Fibroblast of skin of abdomen (primary cell): ENCODE data around the gene MAD1L1.
"Not testable (repeated sequence)": the region's sequence is repeated elsewhere in the genome, so short reads cannot be mapped to it uniquely, and the experiment has no call there.

Experiments
- DNase-seq: peaks from one replicate; pipeline ENCODE4 v3.0.0-alpha.2; 2013

MAD1L1 gene

GRCh38 chr7:1826931-1827330, 405.8 kb downstream of the MAD1L1 start:
- not testable (repeated sequence) for DNase-seq

GRCh38 chr7:1825897-1826741, 406.6 kb downstream of the MAD1L1 start:
- no peak for DNase-seq

GRCh38 chr7:1825647-1825896, 407.2 kb downstream of the MAD1L1 start:
- DNase-seq, result not testable (repeated sequence)

- peak; percentile 42 for DNase-seq
Measured at GRCh38 chr7:1824882-1825646, 407.7 kb downstream of the MAD1L1 start.

GRCh38 chr7:1824151-1824881, 408.4 kb downstream of the MAD1L1 start:
- DNase-seq, result not testable (repeated sequence)

GRCh38 chr7:1823376-1824150, 409.2 kb downstream of the MAD1L1 start:
- no peak for DNase-seq

GRCh38 chr7:1819259-1819841, 413.4 kb downstream of the MAD1L1 start:
- no peak for DNase-seq

- DNase-seq, result no peak
Measured at GRCh38 chr7:1818575-1819258, 414.0 kb downstream of the MAD1L1 start.

GRCh38 chr7:1817061-1817712, 415.6 kb downstream of the MAD1L1 start:
- DNase-seq, result no peak

- not testable (repeated sequence) for DNase-seq
Measured at GRCh38 chr7:1816451-1816850, 416.3 kb downstream of the MAD1L1 start.

- not testable (repeated sequence) for DNase-seq
Measured at GRCh38 chr7:1815551-1816281, 417.0 kb downstream of the MAD1L1 start.

GRCh38 chr7:1815051-1815481, 417.7 kb downstream of the MAD1L1 start:
- DNase-seq, result peak; percentile 14

- no peak for DNase-seq
Measured at GRCh38 chr7:1814089-1814811, 418.5 kb downstream of the MAD1L1 start.

- no peak for DNase-seq
Measured at GRCh38 chr7:1813394-1814088, 419.2 kb downstream of the MAD1L1 start.

GRCh38 chr7:1812509-1813393, 420.0 kb downstream of the MAD1L1 start:
- no peak for DNase-seq

GRCh38 chr7:1811850-1812508, 420.8 kb downstream of the MAD1L1 start:
- no peak for DNase-seq
